Right lobe of liver (tissue), 6 donors: ENCODE data around the gene SERPINA4. TPM values are rescaled to one million over a fixed set of nuclear protein-coding genes. Genes with fewer than 3 reads are reported as not detected.
"Not testable (repeated sequence)": the region's sequence is repeated elsewhere in the genome, so short reads cannot be mapped to it uniquely, and the experiment has no call there.

Experiments
- ATAC-seq, 4 donors: fragments of 200-7000 bp; cut with Tn5 transposase; one replicate each; pipeline ENCODE4 v1.9.1; 2020; ENCODE audit warnings: mild to moderate bottlenecking in 4 of 4, moderate library complexity in 4 of 4
- DNase-seq, 3 donors: peaks; one replicate each; pipeline ENCODE4 v3.0.0-alpha.2; 2020
- H3K27ac ChIP-seq, 3 donors: fragments of 200-600 bp; one replicate each; pipeline ENCODE4 v1.8.0; 2022
- H3K27me3 ChIP-seq, 2 donors: fragments of 200-600 bp; one replicate each; pipeline ENCODE4 v1.8.0; 2022
- H3K36me3 ChIP-seq, 4 donors: fragments of 200-600 bp; sonication (generic) in 1 of 4; one replicate each; pipeline versions ENCODE4 v1.5.1 to v1.8.0; 2017 to 2022; ENCODE audit warnings: control low read depth in 1 of 4
- H3K4me1 ChIP-seq, 4 donors: fragments of 200-600 bp; sonication (generic) in 1 of 4; one replicate each; pipeline versions ENCODE4 v1.5.1 to v1.8.0; 2017 to 2022; ENCODE audit warnings: control low read depth in 1 of 4
- H3K4me3 ChIP-seq, 3 donors: fragments of 200-600 bp; one replicate each; pipeline ENCODE4 v1.8.0; 2022
- H3K9me3 ChIP-seq, 4 donors: fragments of 200-600 bp; sonication (generic) in 1 of 4; one replicate each; pipeline versions ENCODE4 v1.5.1 to v1.8.0; 2017 to 2022; ENCODE audit warnings: control low read depth in 1 of 4
- POLR2A ChIP-seq: fragments of 450-650 bp; IDR thresholded peaks from one replicate; pipeline ENCODE4 v1.6.1; 2017; ENCODE audit warnings: antibody characterized with exemption, mild to moderate bottlenecking
- WGBS: methylation state at CpG from one replicate; pipeline ENCODE4 v1.1.6; 2018; ENCODE audit warnings: low coverage, low lambda C conversion rate; ENCODE audit not compliant: insufficient coverage; ENCODE audit errors: missing lambda C conversion rate; 5-methylcytosine and 5-hydroxymethylcytosine counted together
- intact Hi-C, 2 donors: fragments of 100-400 bp; cut with DNase I; formaldehyde crosslinking; loops; one replicate each; pipeline versions ENCODE4 v1.11.2 to v1.14.1; 2022
- total RNA-seq, 6 experiments: library from RNA; depleted of rRNA in 2 of 6; stranded (reverse); fragments of >200 nt in 2 of 6; fragmentation: NEBNext Ultra II Directional in 3 of 6; extraction: Animal tissue kit (Norgen Biotek cat#: 25700) in 3 of 6; gene quantifications; one replicate each; pipeline versions ENCODE4 v1.1.0 to v1.2.4, GENCODE V29; 2016 to 2023
- TF ChIP-seq, protein P1 (sequence below), 4 donors: fragments of 200-600 bp in 3 of 4; fragments of 450-650 bp in 1 of 4; IDR thresholded peaks; one replicate each; pipeline versions ENCODE4 v1.5.1 to v1.8.0; 2016 to 2022; ENCODE audit warnings: antibody characterized with exemption in 4 of 4, mild to moderate bottlenecking in 2 of 4
- donor health status: DM: no; HTN: yes; CAD: no.
- donor health status: DM: no; HTN: no; CAD: no.
- donor health status: DM: no; HTN: no; CAD: no.
- donor health status: DM: no; HTN: yes; CAD: no.
- donor health status: DM: no; HTN: yes; CAD: no.

SERPINA4 gene
- total RNA-seq, 6 experiments from 2014 or later = 41.2 to 204 (median 145) TPM

DNA sequence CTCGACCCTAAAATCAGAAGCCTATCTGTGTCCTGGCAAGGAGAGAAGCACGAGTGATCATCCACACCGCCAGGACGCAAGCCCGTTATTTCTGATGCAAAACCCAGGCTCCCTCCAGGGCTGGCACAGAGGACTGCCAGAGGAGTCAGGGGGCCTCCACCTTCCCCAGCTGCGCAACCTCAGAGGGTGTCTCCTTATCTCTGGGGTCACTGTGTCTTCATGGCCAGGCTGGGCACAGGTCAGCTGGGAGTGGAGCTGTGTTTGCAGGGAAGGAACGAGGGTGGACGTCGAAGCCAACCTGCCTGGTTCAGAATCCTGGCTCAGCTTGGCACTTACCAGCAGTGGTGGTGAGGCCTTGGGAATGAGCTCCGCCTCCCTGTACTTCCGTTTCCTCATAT is 38.9 kb downstream of the SERPINA4 start:
- intact Hi-C loops = no loop called here
- DNase-seq (peak in 2 of 3 donors; percentile 62 to 92), ATAC-seq (peak; percentile 4 to 54 (median 38))
- Histone ChIP-seq H3K4me1 (peaks cover 0 to 60% (median 21%) of the 10 kb centered on the region in 4 donors), H3K27ac (peak overlapping the region; percentile 72 to 88 (median 85)), H3K36me3 (no peaks in the 10 kb centered on the region), H3K4me3 (peak overlapping the region; percentile 20 to 75 (median 61)), H3K9me3 (no peaks in the 10 kb centered on the region), H3K27me3 (no peaks in the 10 kb centered on the region)
- TF ChIP-seq, protein P1, sequence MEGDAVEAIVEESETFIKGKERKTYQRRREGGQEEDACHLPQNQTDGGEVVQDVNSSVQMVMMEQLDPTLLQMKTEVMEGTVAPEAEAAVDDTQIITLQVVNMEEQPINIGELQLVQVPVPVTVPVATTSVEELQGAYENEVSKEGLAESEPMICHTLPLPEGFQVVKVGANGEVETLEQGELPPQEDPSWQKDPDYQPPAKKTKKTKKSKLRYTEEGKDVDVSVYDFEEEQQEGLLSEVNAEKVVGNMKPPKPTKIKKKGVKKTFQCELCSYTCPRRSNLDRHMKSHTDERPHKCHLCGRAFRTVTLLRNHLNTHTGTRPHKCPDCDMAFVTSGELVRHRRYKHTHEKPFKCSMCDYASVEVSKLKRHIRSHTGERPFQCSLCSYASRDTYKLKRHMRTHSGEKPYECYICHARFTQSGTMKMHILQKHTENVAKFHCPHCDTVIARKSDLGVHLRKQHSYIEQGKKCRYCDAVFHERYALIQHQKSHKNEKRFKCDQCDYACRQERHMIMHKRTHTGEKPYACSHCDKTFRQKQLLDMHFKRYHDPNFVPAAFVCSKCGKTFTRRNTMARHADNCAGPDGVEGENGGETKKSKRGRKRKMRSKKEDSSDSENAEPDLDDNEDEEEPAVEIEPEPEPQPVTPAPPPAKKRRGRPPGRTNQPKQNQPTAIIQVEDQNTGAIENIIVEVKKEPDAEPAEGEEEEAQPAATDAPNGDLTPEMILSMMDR (IDR thresholded peaks at IDR 0.05) = no peak
- TF ChIP-seq POLR2A = no peak
- WGBS = 14% methylated on average over 4 of the region's 11 CpGs

DNA sequence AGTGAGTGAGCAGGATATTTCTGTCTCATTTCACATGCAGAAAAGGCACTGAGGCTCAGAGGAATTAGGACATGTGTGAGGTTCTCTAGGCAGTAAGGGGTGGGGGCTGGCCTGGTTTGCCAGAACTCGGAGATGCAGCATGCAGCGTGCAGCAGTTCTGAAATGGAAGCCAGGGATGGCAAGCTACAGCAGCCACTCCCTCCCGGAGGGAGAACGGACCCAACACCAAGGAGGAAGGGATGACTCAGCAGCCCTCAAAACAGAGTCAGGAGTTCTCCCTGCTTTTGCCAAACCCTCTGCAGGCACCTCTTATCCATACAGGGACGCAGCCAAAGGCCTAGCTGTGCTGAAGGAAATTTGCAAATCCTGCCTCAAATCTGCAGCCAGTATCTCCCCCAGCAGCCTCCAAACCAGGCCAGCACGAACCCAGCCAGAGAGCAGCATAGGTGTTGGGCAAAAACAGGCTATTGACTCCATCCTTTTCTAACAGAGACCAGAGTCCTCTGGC is 40.7 kb downstream of the SERPINA4 start:
- Histone ChIP-seq H3K27me3 (no peaks in the 10 kb centered on the region), H3K36me3 (no peaks in the 10 kb centered on the region), H3K27ac (peak overlapping the region; percentile 3 to 54 (median 34)), H3K9me3 (no peaks in the 10 kb centered on the region), H3K4me3 (no peak overlapping the region), H3K4me1 (peaks cover 0 to 43% (median 12%) of the 10 kb centered on the region in 4 donors)
- ATAC-seq (peak in 2 of 4 donors; percentile 22 to 31), DNase-seq (peak in 1 of 3 donors; percentile 58)
- TF ChIP-seq, protein P1 (IDR thresholded peaks at IDR 0.05) = no peak
- TF ChIP-seq POLR2A = no peak
- no CpG with 5 or more reads among the region's 6 CpGs for WGBS
- intact Hi-C loops = no loop called here

DNA sequence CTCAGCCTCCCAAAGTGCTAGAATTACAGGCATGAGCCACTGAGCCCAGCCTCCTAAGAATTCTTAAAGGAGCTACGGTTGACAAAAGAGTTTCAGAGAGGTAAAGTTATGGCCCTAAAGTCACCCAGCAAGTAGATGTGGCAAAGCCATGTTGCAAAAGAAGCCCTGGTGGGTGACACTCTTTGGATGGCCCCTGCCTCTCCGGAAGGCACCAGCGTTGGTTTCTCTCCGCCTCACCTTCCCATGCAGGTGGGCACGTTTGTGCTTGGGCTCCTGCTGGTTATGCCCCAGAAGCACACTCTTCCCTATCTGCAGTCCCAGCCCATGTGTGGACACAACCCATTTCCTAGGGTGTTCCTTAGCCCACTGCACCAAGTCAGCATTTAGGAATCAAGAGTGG is 41.5 kb downstream of the SERPINA4 start:
- no peak for TF ChIP-seq POLR2A
- TF ChIP-seq, protein P1 (IDR thresholded peaks at IDR 0.05) = no peak
- Histone ChIP-seq H3K27ac (peak overlapping the region in 1 of 3 donors; percentile 54), H3K4me3 (no peak overlapping the region), H3K4me1 (peaks cover 0 to 38% (median 11%) of the 10 kb centered on the region in 4 donors), H3K36me3 (no peaks in the 10 kb centered on the region), H3K9me3 (no peaks in the 10 kb centered on the region), H3K27me3 (no peaks in the 10 kb centered on the region)
- intact Hi-C loops = no loop called here
- DNase-seq (peak in 1 of 3 donors; percentile 6), ATAC-seq (no peak)
- 90% methylated on average over 5 of the region's 5 CpGs for WGBS

DNA sequence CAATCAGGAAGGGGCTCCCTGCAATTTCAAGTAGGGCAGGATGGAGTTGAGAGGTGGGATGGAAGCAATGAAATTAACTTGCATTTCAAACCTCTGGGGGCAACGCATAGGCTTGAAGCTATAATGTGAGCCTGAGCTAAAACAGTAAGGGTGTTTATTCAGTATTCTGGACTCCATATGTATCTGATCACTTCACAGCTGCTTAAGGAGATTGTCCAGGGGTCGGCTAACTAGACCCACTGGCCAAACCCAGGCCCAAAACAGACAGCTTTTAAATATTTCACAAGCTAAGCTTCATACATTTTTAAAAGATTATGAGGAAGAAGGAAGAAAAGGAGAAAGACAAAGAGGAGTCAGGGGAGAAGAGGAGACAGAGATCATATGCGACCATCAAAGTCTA is 44.1 kb downstream of the SERPINA4 start:
- Histone ChIP-seq H3K4me1 (peaks cover 0 to 22% (median 6%) of the 10 kb centered on the region in 4 donors), H3K27ac (no peak overlapping the region), H3K36me3 (no peaks in the 10 kb centered on the region), H3K4me3 (no peak overlapping the region), H3K27me3 (no peaks in the 10 kb centered on the region), H3K9me3 (no peaks in the 10 kb centered on the region)
- intact Hi-C loops = no loop called here
- DNase-seq (no peak), ATAC-seq (no peak)
- no peak for TF ChIP-seq POLR2A
- TF ChIP-seq, protein P1 (IDR thresholded peaks at IDR 0.05) = no peak
- WGBS = 96% methylated on average over 3 of the region's 3 CpGs

GRCh38 chr14:94608966-94609365 is 47.7 kb downstream of the SERPINA4 start:
- H3K36me3 ChIP-seq, H3K9me3 ChIP-seq, H3K4me3 ChIP-seq, H3K27ac ChIP-seq, DNase-seq, ATAC-seq, H3K27me3 ChIP-seq, intact Hi-C loops: not testable (repeated sequence)
- 56% methylated on average over 1 of the region's 1 CpG for WGBS
- peaks cover 0 to 12% (median 3%) of the 10 kb centered on the region in 4 donors for H3K4me1 ChIP-seq
